HFFc6 (cell line): ENCODE data around the gene SPCS2. TPM values are rescaled to one million over a fixed set of nuclear protein-coding genes. Genes with fewer than 3 reads are reported as not detected.
"Not testable (repeated sequence)": the region's sequence is repeated elsewhere in the genome, so short reads cannot be mapped to it uniquely, and the experiment has no call there.

Experiments used
- DNase-seq: peaks from one replicate; pipeline ENCODE4 v3.0.0-alpha.2; 2018
- H3K27ac Mint-ChIP-seq: 2 replicates; pipeline ENCODE4 v1.8.0; 2020; ENCODE audit warnings: mild to moderate bottlenecking, mixed read lengths
- H3K27me3 Mint-ChIP-seq: 2 replicates; pipeline ENCODE4 v1.8.0; 2021; ENCODE audit warnings: mild to moderate bottlenecking, moderate library complexity, mixed read lengths; ENCODE audit not compliant: insufficient read depth
- H3K36me3 Mint-ChIP-seq: 2 replicates; pipeline ENCODE4 v1.8.0; 2021; ENCODE audit warnings: low read depth, mixed read lengths
- H3K4me1 Mint-ChIP-seq: 2 replicates; pipeline ENCODE4 v1.8.0; 2020; ENCODE audit warnings: low read depth, mixed read lengths
- H3K4me3 Mint-ChIP-seq: 2 replicates; pipeline ENCODE4 v1.8.0; 2020; ENCODE audit warnings: mild to moderate bottlenecking, moderate library complexity, mixed read lengths
- H3K9me3 Mint-ChIP-seq: 2 replicates; pipeline ENCODE4 v1.8.0; 2020; ENCODE audit warnings: mild to moderate bottlenecking, mixed read lengths
- CTCF ChIP-seq: fragments of 200-600 bp; sonication (generic); IDR thresholded peaks from 2 replicates; pipeline ENCODE4 v1.5.0; 2021; ENCODE audit warnings: antibody characterized with exemption, mild to moderate bottlenecking
- total RNA-seq, 6 experiments: library from RNA; stranded (reverse); fragmentation: NEBNext Ultra II Directional; extraction: Animal tissue kit (Norgen Biotek cat#: 25700); gene quantifications; 2 replicates in 1 of 6; 3 replicates in 5 of 6; pipeline ENCODE4 v1.2.3, GENCODE V29; 2021

SPCS2 gene
- total RNA-seq, 6 experiments from 2014 or later: 152 to 190 (median 168) TPM

- Mint-ChIP-seq H3K36me3 (peaks cover 16% of the 10 kb centered on the region), H3K27me3 (no peaks in the 10 kb centered on the region; the same call in 1 of the 2 replicates), H3K4me3 (no peak overlapping the region), H3K4me1 (peaks cover 55% of the 10 kb centered on the region), H3K27ac (no peak overlapping the region), H3K9me3 (no peaks in the 10 kb centered on the region)
- no peak for DNase-seq
- TF ChIP-seq CTCF: no peak
Observed at GRCh38 chr11:74954199-74954598, 5.1 kb downstream of the SPCS2 start.

DNA sequence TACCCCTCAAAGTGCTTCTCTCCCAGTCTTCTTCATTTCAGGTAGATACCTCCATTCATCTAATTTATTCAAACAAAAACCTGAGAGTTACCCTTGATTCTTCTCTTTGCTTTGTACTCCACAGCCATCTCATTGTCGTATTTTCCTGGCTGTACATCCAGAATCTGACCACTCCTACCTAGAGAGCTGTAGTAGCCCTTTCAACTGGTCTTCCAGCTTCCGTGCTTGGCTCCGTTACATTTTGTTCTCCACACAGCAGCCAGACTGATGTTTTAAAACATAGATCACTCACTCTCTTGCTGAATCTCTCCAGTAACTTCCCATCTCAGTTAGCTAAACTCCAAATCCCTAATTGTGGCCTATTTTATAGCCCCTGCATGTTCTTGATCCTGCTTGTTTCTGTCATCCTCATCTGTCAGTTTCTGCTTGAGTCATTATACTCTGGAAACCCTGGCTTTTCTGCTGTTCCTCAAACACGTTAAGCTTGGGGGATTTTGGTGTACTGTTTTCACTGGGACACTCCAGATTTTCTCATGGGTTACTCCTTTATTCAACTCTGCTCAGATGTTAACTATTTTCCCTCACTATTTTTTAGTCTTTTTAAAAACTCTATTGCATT, 7.4 kb downstream of the SPCS2 start:
- Mint-ChIP-seq H3K4me1 (peaks cover 61% of the 10 kb centered on the region), H3K4me3 (peak overlapping the region; percentile 9; the same call in 1 of the 2 replicates), H3K36me3 (peaks cover 7% of the 10 kb centered on the region), H3K27ac (peak overlapping the region; percentile 59), H3K27me3 (no peaks in the 10 kb centered on the region), H3K9me3 (no peaks in the 10 kb centered on the region)
- DNase-seq: no peak
- no peak for TF ChIP-seq CTCF

DNA sequence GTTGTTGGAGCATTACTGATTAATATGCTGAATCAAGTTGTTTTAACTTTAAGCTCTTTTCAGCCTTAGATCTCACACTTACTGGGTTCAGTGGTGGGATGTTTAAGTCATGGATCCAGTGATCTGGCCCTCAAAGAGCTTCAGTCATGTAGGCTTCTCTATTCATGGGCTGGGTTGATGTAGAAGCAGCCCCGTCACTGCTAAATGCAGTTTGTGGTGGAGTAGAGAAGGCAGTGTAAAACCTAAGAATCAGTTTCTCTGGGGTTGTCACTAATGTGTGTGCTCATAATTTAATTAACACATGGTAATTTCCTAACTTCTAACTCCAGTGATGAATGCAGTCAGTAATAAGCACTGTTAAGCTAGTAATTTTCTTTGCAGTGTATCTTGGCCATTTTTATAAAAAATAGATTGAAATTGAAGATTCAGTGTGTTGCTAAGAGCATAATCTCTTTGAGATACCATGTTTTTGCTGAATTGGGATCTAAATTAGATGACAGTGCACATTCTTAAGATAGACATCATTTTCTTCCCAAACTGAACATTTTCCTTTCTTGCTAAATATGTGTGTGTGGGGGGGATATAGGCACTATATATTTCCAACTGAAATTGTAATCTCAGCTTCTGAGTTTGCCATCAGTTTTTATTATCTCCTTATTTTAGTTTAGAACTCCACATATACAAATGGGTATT, 9.0 kb downstream of the SPCS2 start:
- no peaks in the 10 kb centered on the region for H3K9me3 Mint-ChIP-seq
- no peak overlapping the region for H3K4me3 Mint-ChIP-seq
- H3K4me1 Mint-ChIP-seq: peaks cover 55% of the 10 kb centered on the region
- peak overlapping the region; percentile 51 for H3K27ac Mint-ChIP-seq
- no peak for TF ChIP-seq CTCF
- no peak for DNase-seq
- peaks cover 7% of the 10 kb centered on the region for H3K36me3 Mint-ChIP-seq
- no peaks in the 10 kb centered on the region for H3K27me3 Mint-ChIP-seq

GRCh38 chr11:74960128-74960527, 11.1 kb downstream of the SPCS2 start:
- H3K27me3 Mint-ChIP-seq, H3K36me3 Mint-ChIP-seq, H3K9me3 Mint-ChIP-seq, DNase-seq, H3K4me3 Mint-ChIP-seq: not testable (repeated sequence)
- Mint-ChIP-seq H3K4me1 (peaks cover 67% of the 10 kb centered on the region), H3K27ac (peak overlapping the region; percentile 49; the same call in 1 of the 2 replicates)

DNA sequence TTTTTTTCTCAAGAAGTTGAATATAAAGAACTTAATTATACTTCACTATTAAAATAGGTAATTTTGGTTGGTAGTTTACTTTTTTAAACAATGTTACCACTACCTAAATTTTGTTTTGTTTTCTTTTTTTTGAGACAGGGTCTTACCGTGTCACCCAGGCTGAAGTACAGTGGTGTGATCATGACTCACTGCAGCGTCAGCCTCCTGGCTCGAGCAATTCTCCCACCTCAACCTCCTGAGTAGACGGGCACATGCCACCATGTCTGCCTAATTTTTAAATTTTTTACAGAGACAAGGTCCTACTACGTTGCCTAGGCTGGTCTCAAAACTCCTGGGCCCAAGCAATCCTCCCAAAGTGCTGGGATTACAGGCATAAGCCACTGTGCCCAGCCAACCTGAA, 17.6 kb downstream of the SPCS2 start:
- Mint-ChIP-seq H3K9me3 (no peaks in the 10 kb centered on the region), H3K27me3 (no peaks in the 10 kb centered on the region), H3K4me1 (peaks cover 17% of the 10 kb centered on the region; the same call in 1 of the 2 replicates), H3K27ac (no peak overlapping the region; the same call in 1 of the 2 replicates), H3K36me3 (peaks cover 13% of the 10 kb centered on the region), H3K4me3 (no peak overlapping the region)
- DNase-seq: no peak
- no peak for TF ChIP-seq CTCF

- Mint-ChIP-seq H3K36me3 (peaks cover 41% of the 10 kb centered on the region), H3K4me3 (no peak overlapping the region), H3K9me3 (no peaks in the 10 kb centered on the region), H3K27me3 (no peaks in the 10 kb centered on the region; the same call in 1 of the 2 replicates), H3K27ac (no peak overlapping the region), H3K4me1 (no peaks in the 10 kb centered on the region)
- DNase-seq: no peak
- TF ChIP-seq CTCF: no peak
Observed at GRCh38 chr11:74970852-74971395, 21.9 kb downstream of the SPCS2 start.
